HEK293T (cell line): ENCODE measurements around the gene PANK1.

Experiments
- ARNT ChIP-seq: fragments of 450-650 bp; IDR thresholded peaks from 2 replicates; pipeline ENCODE4 v1.6.1; 2017; ENCODE audit warnings: mild to moderate bottlenecking
- BHLHE40 ChIP-seq: fragments of 450-650 bp; IDR thresholded peaks from 2 replicates; pipeline ENCODE4 v1.6.1; 2016; ENCODE audit warnings: mild to moderate bottlenecking, moderate library complexity, borderline replicate concordance
- ELF4 ChIP-seq: fragments of 450-650 bp; IDR thresholded peaks from 2 replicates; pipeline ENCODE4 v1.6.1; 2017; ENCODE audit warnings: antibody characterized with exemption
- FOXA1 ChIP-seq: fragments of 450-650 bp; IDR thresholded peaks from 2 replicates; pipeline ENCODE4 v1.6.1; 2016; ENCODE audit warnings: mild to moderate bottlenecking
- FOXM1 ChIP-seq: fragments of 450-650 bp; IDR thresholded peaks from 2 replicates; pipeline ENCODE4 v1.6.1; 2017; ENCODE audit warnings: mild to moderate bottlenecking, borderline replicate concordance
- HDGF ChIP-seq: fragments of 450-650 bp; IDR thresholded peaks from 2 replicates; pipeline ENCODE4 v1.6.1; 2017; ENCODE audit warnings: antibody characterized with exemption, borderline replicate concordance
- L3MBTL2 ChIP-seq: fragments of 450-650 bp; conservative IDR thresholded peaks from 2 replicates; pipeline ENCODE4 v1.6.1; 2016; ENCODE audit warnings: mild to moderate bottlenecking
- LEF1 ChIP-seq: fragments of 450-650 bp; IDR thresholded peaks from 2 replicates; pipeline ENCODE4 v1.6.1; 2017; ENCODE audit warnings: mild to moderate bottlenecking, borderline replicate concordance
- SUZ12 ChIP-seq: fragments of 450-650 bp; IDR thresholded peaks from 2 replicates; pipeline ENCODE4 v1.6.1; 2016; ENCODE audit warnings: mild to moderate bottlenecking
- TARDBP ChIP-seq: fragments of 450-650 bp; IDR thresholded peaks from 2 replicates; pipeline ENCODE4 v1.6.1; 2016
- ZNF384 ChIP-seq: fragments of 450-650 bp; IDR thresholded peaks from 2 replicates; pipeline ENCODE4 v1.6.1; 2016

DNA sequence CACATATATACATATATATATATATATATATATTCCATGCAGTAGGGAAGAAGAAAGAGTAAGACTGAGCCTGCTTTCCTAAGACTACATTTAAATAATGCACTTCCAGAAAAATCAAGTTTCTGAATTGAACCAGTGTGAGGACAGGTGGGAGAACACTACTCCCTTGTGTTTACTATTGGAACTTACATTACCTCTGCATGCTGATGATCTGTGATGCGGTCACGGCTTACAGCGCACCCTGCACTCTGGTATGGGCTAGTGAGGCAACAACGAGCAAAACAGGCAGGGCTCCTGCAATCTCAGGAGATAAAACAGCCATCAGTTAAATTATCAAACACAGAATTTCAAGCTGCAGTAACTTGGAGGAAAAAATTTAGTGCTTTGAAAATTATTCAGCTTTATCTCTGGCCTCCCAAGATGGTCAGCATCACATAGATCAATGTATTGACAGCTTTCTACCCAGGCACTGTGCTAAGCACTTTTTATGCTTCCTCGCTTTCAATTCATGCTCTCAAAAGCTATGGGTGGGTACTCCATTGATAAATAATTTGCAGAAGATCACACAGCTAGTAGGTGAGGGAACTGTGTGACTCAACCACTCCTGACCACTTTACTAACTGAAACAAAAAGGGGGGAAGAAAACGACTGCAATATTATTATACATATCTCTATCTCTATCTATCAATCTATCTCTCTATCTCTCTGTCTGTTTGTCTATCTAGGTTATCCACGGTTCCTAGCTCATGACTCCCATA is 89.2 kb downstream of the PANK1 start:
- no peak for TF ChIP-seq BHLHE40
- TF ChIP-seq ELF4, result no peak
- no peak for TF ChIP-seq LEF1
- TF ChIP-seq FOXM1, result no peak
- TF ChIP-seq ZNF384, result no peak
- no peak for TF ChIP-seq ARNT
- no peak for TF ChIP-seq SUZ12
- TF ChIP-seq TARDBP, result no peak
- no peak for TF ChIP-seq L3MBTL2
- no peak for TF ChIP-seq HDGF
- no peak for TF ChIP-seq FOXA1
